Common myeloid progenitor, CD34-positive (primary cell): ENCODE data around the gene OSBP2.

Source experiments
- CTCF ChIA-PET: fragments of 350-600 bp; sonication (Branson Sonifier 250); formaldehyde crosslinking; loops from one replicate; lab custom pipeline; 2021; ENCODE audit warnings: antibody characterized with exemption; lab: Charles Lee
- POLR2A ChIA-PET: fragments of 350-600 bp; sonication (Branson Sonifier 250); formaldehyde crosslinking; loops from one replicate; lab custom pipeline; 2021; ENCODE audit warnings: antibody characterized with exemption; lab: Charles Lee
- DNase-seq, 3 donors: peaks; one replicate each; pipeline versions ENCODE4 v3.0.0 to v3.0.0-alpha.2; 2013
- H3K27ac ChIP-seq, 2 experiments: 1 replicate in 1 of 2; 2 replicates in 1 of 2; pipeline ENCODE4 v1.7.0; 2013; ENCODE audit warnings: inconsistent platforms in 2 of 2, low read length in 2 of 2, mild to moderate bottlenecking in 2 of 2, low read depth in 1 of 2, moderate library complexity in 1 of 2; ENCODE audit not compliant: severe bottlenecking in 2 of 2, insufficient read depth in 1 of 2, poor library complexity in 1 of 2
- H3K27me3 ChIP-seq, 5 experiments: replicated peaks in 2 of 5; 1 replicate in 3 of 5; 2 replicates in 2 of 5; pipeline versions ENCODE4 v1.6.1 to v1.7.0; 2013; ENCODE audit warnings: low read length in 4 of 5, mild to moderate bottlenecking in 2 of 5, moderate library complexity in 2 of 5, inconsistent platforms in 1 of 5; ENCODE audit not compliant: insufficient read depth in 5 of 5, control insufficient read depth in 4 of 5
- H3K36me3 ChIP-seq, 4 experiments: 1 replicate in 2 of 4; 2 replicates in 2 of 4; pipeline versions ENCODE4 v1.6.1 to v1.7.0; 2013; ENCODE audit warnings: low read length in 3 of 4, control low read depth in 1 of 4, mild to moderate bottlenecking in 1 of 4; ENCODE audit not compliant: control insufficient read depth in 4 of 4, insufficient read depth in 4 of 4
- H3K4me1 ChIP-seq, 4 experiments: 1 replicate in 3 of 4; 2 replicates in 1 of 4; pipeline versions ENCODE4 v1.6.1 to v1.7.1; 2013; ENCODE audit warnings: low read length in 3 of 4, mild to moderate bottlenecking in 3 of 4, control low read depth in 1 of 4, inconsistent platforms in 1 of 4, moderate library complexity in 1 of 4; ENCODE audit not compliant: control insufficient read depth in 4 of 4, insufficient read depth in 4 of 4; ENCODE audit errors: control extremely low read depth in 1 of 4
- H3K4me3 ChIP-seq, 7 experiments: 1 replicate in 4 of 7; 2 replicates in 3 of 7; pipeline versions ENCODE4 v1.5.1 to v1.7.0; 2013; ENCODE audit warnings: mild to moderate bottlenecking in 7 of 7, low read length in 6 of 7, moderate library complexity in 6 of 7, inconsistent platforms in 2 of 7, low read depth in 2 of 7, control low read depth in 1 of 7; ENCODE audit not compliant: insufficient read depth in 4 of 7, control insufficient read depth in 1 of 7; ENCODE audit errors: extremely low read depth in 1 of 7
- H3K9me3 ChIP-seq, 5 experiments: 1 replicate in 4 of 5; 2 replicates in 1 of 5; pipeline versions ENCODE4 v1.6.1 to v1.7.1; 2013; ENCODE audit warnings: low read length in 4 of 5, mild to moderate bottlenecking in 2 of 5, inconsistent platforms in 1 of 5, low read depth in 1 of 5, moderate library complexity in 1 of 5; ENCODE audit not compliant: control insufficient read depth in 4 of 5, insufficient read depth in 2 of 5; ENCODE audit errors: control extremely low read depth in 1 of 5
- WGBS: methylation state at CpG from one replicate; pipeline ENCODE4 v1.1.5; 2013; ENCODE audit not compliant: insufficient coverage; 5-methylcytosine and 5-hydroxymethylcytosine counted together

The OSBP2 gene

DNA sequence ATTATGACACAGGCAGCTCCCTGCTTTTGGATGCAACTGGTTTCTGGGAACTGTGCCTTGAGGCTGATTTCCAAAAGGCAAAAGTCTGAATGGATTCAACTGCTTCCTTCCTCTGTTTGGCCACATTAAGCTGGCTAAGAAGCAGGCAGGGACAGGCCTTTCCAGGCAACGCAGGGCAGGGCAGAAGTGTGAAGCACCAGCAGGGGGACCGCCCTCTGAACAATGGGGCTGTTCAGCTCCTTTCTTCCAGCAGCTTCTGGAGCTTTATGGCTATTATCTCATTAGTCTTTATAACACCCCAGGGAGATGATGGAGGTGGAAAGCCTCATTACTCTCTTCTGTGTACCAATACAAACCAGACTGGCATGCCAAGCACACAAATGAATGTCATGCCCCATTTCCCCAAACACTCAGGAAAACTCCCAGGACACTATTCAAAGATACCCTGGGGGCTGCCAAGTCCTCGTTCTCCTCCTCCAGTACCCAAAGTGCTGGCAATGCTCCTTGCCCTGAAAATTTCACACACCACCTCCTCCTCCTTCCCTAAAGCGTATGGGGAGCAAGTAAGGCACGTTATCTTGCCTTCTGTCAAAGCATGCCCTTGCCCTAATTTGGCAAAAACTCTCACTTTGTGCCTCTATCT lies 252.6 kb downstream of the OSBP2 start:
- no peak for DNase-seq

DNA sequence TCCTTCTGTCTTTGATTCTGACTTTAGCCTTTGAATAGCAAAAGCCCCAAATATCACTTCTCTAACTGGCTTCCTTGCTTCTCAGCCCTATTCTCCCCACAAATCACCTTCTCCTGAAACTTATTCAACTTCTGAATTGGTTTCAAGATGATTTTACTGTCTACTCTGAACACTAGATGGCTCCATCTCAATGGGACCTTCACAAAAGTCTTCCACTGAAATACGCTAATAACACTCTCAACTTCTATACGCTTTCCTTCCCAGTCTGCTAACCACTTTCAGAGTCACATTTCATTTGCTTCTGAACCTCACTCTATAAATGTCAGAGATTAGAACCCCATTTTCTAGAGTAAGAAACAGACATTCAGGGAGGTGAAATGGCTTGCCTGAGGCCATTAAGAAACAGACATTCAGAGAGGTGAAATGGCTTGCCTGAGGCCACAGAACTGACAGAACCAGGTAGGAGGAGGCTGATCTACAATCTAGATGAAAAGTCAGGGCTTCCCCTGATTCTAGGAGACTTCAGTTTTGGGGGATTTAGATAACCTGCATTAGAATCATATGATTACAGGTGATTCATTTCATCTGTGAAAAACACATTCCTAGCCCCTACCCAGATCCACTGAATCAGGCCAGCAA lies 253.3 kb downstream of the OSBP2 start:
- Histone ChIP-seq H3K4me3 (no peak overlapping the region), H3K27me3 (no peaks in the 10 kb centered on the region), H3K36me3 (peaks cover 18 to 89% (median 53%) of the 10 kb centered on the region in 4 experiments), H3K4me1 (peaks cover 0 to 11% (median 3%) of the 10 kb centered on the region in 4 experiments), H3K9me3 (no peaks in the 10 kb centered on the region), H3K27ac (no peak overlapping the region)
- CTCF ChIA-PET: interaction anchor here (0.9 to 3.5 kb wide), 3 partner anchors 136 to 279 kb away, joined by 3 to 48 read pairs (median 25); partner anchors contain the start of gene SMTN
- POLR2A ChIA-PET: no interaction called here
- 73% methylated on average over 2 of the region's 2 CpGs for WGBS
- peak; percentile 52 to 71 (median 68) for DNase-seq

More for the DNA sequence above, 252.6 kb downstream of the OSBP2 start:
- Histone ChIP-seq H3K27me3 (no peaks in the 10 kb centered on the region), H3K36me3 (peaks cover 18 to 87% (median 53%) of the 10 kb centered on the region in 4 experiments), H3K4me3 (no peak overlapping the region), H3K4me1 (peaks cover 0 to 11% (median 3%) of the 10 kb centered on the region in 4 experiments), H3K27ac (no peak overlapping the region), H3K9me3 (no peaks in the 10 kb centered on the region)
- CTCF ChIA-PET: interaction anchor here (0.8 to 3.5 kb wide), 10 partner anchors 17 to 284 kb away, joined by 3 to 48 read pairs (median 4); partner anchors contain the start of gene SMTN
- 95% methylated on average over 3 of the region's 5 CpGs for WGBS
- POLR2A ChIA-PET: no interaction called here

DNA sequence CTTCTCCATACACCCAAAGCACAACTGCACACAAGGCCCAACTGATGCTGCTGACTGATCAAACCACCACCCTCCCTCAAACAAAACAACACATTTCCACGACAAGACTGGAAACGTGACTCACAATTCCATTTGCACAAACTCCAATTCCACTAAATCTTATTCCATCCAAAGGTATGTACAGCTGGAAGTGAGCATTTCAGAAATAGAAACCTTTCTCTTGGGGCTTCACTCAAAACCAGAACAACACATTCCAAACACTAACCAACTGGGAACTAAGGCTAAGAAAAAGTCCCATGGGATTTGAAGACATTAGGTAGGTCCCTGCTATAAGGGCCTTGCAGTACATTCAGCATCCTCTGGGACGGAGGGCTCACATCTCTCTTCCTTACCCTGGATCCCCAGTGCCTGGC lies 254.3 kb downstream of the OSBP2 start:
- no peaks in the 10 kb centered on the region for H3K9me3 ChIP-seq
- 92% methylated on average over 3 of the region's 3 CpGs for WGBS
- H3K36me3 ChIP-seq: peaks cover 20 to 93% (median 54%) of the 10 kb centered on the region in 4 experiments
- no peaks in the 10 kb centered on the region for H3K27me3 ChIP-seq
- no peak overlapping the region for H3K27ac ChIP-seq
- H3K4me1 ChIP-seq: peaks cover 0 to 2% (median 0%) of the 10 kb centered on the region in 4 experiments
- ChIA-PET POLR2A (no interaction called here), CTCF (interaction anchor here (0.7 to 3.2 kb wide), 4 partner anchors 19 to 278 kb away, joined by 3 to 25 read pairs (median 6); partner anchors contain the start of genes MORC2 and TUG1)
- no peak overlapping the region for H3K4me3 ChIP-seq
- no peak for DNase-seq

DNA sequence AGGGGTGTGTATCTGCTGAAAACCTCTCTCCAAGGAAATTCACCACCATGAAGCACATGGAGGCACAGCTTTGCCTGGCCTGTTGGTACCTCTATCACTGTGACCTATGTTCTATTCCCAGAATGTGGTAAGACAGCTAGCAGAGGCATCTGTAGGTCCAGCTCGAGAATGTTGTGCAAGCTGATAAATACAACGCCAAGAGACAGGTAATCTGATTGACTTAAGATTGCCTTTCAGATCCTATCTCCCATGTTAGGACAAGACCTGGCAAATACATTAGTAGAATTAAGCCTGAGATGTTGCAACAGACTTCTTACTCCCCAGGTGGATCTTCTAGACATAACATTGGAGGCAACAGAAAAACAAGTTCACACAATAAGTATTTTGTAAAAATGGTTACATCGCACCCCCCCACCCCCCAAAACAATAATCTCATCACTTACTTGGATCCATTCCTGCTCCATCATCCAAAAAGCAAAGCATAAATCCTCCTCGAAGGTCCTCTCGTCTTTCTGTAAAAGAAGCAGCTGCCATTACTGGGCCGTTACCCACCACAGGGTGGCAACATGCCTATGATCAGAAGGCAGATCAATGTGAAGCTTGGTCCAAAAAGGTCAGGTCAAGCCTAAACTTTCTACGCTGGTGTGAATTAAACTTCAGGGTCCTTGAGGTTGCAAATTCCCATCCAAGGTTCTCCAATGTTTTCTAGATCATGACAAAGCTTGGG lies 255.4 kb downstream of the OSBP2 start:
- POLR2A ChIA-PET: interaction anchor here (0.6 kb wide), 1 partner anchor 85 kb away, joined by 3 read pairs; no protein-coding TSS in a partner anchor
- Histone ChIP-seq H3K27me3 (no peaks in the 10 kb centered on the region), H3K36me3 (peaks cover 20 to 90% (median 47%) of the 10 kb centered on the region in 4 experiments), H3K4me1 (peaks cover 0 to 2% (median 0%) of the 10 kb centered on the region in 4 experiments), H3K9me3 (no peaks in the 10 kb centered on the region), H3K4me3 (no peak overlapping the region), H3K27ac (no peak overlapping the region)
- CTCF ChIA-PET: interaction anchor here (1.7 to 3.2 kb wide), 4 partner anchors 18 to 281 kb away, joined by 5 to 25 read pairs (median 8); partner anchors contain the start of genes MORC2 and TUG1
- DNase-seq: no peak
- WGBS: 100% methylated on average over 6 of the region's 7 CpGs

DNA sequence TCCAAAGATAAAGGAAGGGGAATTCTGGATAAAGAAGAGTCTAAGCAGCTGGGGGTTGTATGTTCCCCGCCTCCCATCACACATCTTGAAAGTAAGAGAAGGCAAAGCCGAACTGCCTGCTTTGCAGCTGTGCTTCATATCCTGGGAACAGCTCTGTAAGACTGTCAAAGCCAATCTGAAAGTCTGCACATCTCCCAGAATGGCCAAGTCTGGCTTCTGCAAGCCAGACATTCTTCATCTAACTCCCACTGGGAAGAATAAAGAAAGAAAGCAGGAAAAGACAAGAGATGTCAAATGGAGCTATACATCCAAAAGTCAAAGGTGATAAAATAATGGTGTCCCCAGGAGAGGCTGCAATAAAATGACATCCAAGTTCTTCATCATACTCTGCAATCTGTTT lies 258.5 kb downstream of the OSBP2 start:
- WGBS: 100% methylated on average over 2 of the region's 2 CpGs
- no peak overlapping the region for H3K27ac ChIP-seq
- no peak for DNase-seq
- H3K27me3 ChIP-seq: no peaks in the 10 kb centered on the region
- POLR2A ChIA-PET: no interaction called here
- peaks cover 19 to 74% (median 34%) of the 10 kb centered on the region in 4 experiments for H3K36me3 ChIP-seq
- H3K9me3 ChIP-seq: no peaks in the 10 kb centered on the region
- peaks cover 0 to 2% (median 0%) of the 10 kb centered on the region in 4 experiments for H3K4me1 ChIP-seq
- CTCF ChIA-PET: interaction anchor here (1.0 to 1.1 kb wide), 2 partner anchors 23 to 130 kb away, joined by 3 read pairs; no protein-coding TSS in a partner anchor
- H3K4me3 ChIP-seq: no peak overlapping the region

DNA sequence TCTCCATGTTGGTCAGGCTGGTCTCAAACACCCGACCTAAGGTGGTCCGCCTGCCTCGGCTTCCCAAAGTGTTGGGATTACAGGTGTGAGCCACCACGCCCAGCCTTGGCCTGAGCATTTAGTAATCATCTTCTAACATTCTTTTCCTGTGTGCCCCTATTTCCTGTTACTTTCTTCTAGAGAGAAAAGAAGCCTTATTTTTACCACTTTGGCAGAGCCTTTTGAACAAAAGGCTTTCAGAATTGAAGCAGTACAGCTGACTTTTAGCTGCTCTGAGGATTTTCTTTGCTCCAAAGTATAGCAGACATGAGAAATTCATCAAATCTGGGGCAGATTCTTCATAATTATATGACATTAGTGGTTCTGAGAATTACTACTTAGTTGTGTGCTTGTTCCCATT lies 260.5 kb downstream of the OSBP2 start:
- H3K4me1 ChIP-seq: no peaks in the 10 kb centered on the region
- CTCF ChIA-PET: no interaction called here
- POLR2A ChIA-PET: no interaction called here
- no peaks in the 10 kb centered on the region for H3K27me3 ChIP-seq
- 85% methylated on average over 4 of the region's 4 CpGs for WGBS
- H3K27ac ChIP-seq: no peak overlapping the region
- no peak overlapping the region for H3K4me3 ChIP-seq
- H3K36me3 ChIP-seq: peaks cover 12 to 58% (median 20%) of the 10 kb centered on the region in 4 experiments
- no peaks in the 10 kb centered on the region for H3K9me3 ChIP-seq
- DNase-seq: no peak
